Measurements from ENCODE around the gene EDARADD. TPM values are rescaled to one million over a fixed set of nuclear protein-coding genes. Genes with fewer than 3 reads are reported as not detected.

Gene EDARADD
- polyA plus RNA-seq, 1 donor (not counting 4 experiments of a cell fraction or from before 2014, with no cell fraction given): 12.3 TPM

- H3K4me1 ChIP-seq (ENCODE audit: control insufficient read depth, extremely low read depth, insufficient read depth, low read length): no peaks in the 10 kb centered on the region
- TF ChIP-seq EZH2 (IDR thresholded peaks at IDR 0.05; ENCODE audit: low read length) (no peak), CTCF (optimal IDR thresholded peaks at IDR 0.05 in 1 of 3, IDR thresholded peaks at IDR 0.05 in 1 of 3, conservative IDR thresholded peaks at IDR 0.05 in 1 of 3; ENCODE audit: extremely low read depth in 1 of 3, insufficient read depth in 2 of 3, low read length in 3 of 3) (no peak)
- H3K27me3 ChIP-seq (ENCODE audit: control insufficient read depth, extremely low read depth, insufficient read depth, low read length): no peaks in the 10 kb centered on the region
- no peak overlapping the region for H3K4me3 ChIP-seq (ENCODE audit: control insufficient read depth in 2 of 3, extremely low read depth in 1 of 3, insufficient read depth in 2 of 3, low read depth in 1 of 3, low read length in 3 of 3)
- H2AFZ ChIP-seq (ENCODE audit: control insufficient read depth, low read length): no peak overlapping the region
- FAIRE-seq: no peak
- H4K20me1 ChIP-seq (ENCODE audit: control insufficient read depth, extremely low read depth, insufficient read depth, low read length): no peaks in the 10 kb centered on the region
- dilution Hi-C loops (cut with MboI; ENCODE audit: extremely low pct_ligation_motif_present, low sequenced_read_pairs): loop anchor here (10.0 kb wide), 1 partner anchor 363 kb away; no protein-coding TSS in a partner anchor
- no peak overlapping the region for H3K27ac ChIP-seq (ENCODE audit: control insufficient read depth, insufficient read depth, low read length)
- H3K36me3 ChIP-seq (ENCODE audit: control insufficient read depth in 2 of 2, extremely low read depth in 1 of 2, insufficient read depth in 2 of 2, low read length in 2 of 2): no peaks in the 10 kb centered on the region
- H3K4me2 ChIP-seq (ENCODE audit: control insufficient read depth, extremely low read depth, insufficient read depth, low read depth, low read length): no peak overlapping the region
- no peak for DNase-seq (ENCODE audit: low read depth, low spot score)
- H3K9ac ChIP-seq (ENCODE audit: control insufficient read depth, extremely low read depth, insufficient read depth, low read length): no peak overlapping the region
- H3K9me1 ChIP-seq (ENCODE audit: control insufficient read depth, extremely low read depth, insufficient read depth, low read length): no peaks in the 10 kb centered on the region
- H3K79me2 ChIP-seq (ENCODE audit: control insufficient read depth, insufficient read depth, low read length): no peaks in the 10 kb centered on the region
- no peaks in the 10 kb centered on the region for H3K9me3 ChIP-seq (ENCODE audit: control insufficient read depth, low read depth, low read length)
Observed at GRCh38 chr1:236497908-236498307, 103.8 kb downstream of the EDARADD start.

GRCh38 chr1:236501093-236501492 lies 107.0 kb downstream of the EDARADD start:
- DNase-seq (ENCODE audit: low read depth, low spot score) (no peak), FAIRE-seq (no peak)
- dilution Hi-C loops (cut with MboI; ENCODE audit: extremely low pct_ligation_motif_present, low sequenced_read_pairs): no loop called here
- no peaks in the 10 kb centered on the region for H4K20me1 ChIP-seq (ENCODE audit: control insufficient read depth, extremely low read depth, insufficient read depth, low read length)
- H3K9me3 ChIP-seq (ENCODE audit: control insufficient read depth, low read depth, low read length): no peaks in the 10 kb centered on the region
- no peaks in the 10 kb centered on the region for H3K27me3 ChIP-seq (ENCODE audit: control insufficient read depth, extremely low read depth, insufficient read depth, low read length)
- no peak overlapping the region for H3K27ac ChIP-seq (ENCODE audit: control insufficient read depth, insufficient read depth, low read length)
- no peaks in the 10 kb centered on the region for H3K9me1 ChIP-seq (ENCODE audit: control insufficient read depth, extremely low read depth, insufficient read depth, low read length)
- peaks cover 4% of the 10 kb centered on the region for H3K4me1 ChIP-seq (ENCODE audit: control insufficient read depth, extremely low read depth, insufficient read depth, low read length)
- H3K36me3 ChIP-seq (ENCODE audit: control insufficient read depth in 2 of 2, extremely low read depth in 1 of 2, insufficient read depth in 2 of 2, low read length in 2 of 2): no peaks in the 10 kb centered on the region
- no peak overlapping the region for H2AFZ ChIP-seq (ENCODE audit: control insufficient read depth, low read length)
- H3K4me3 ChIP-seq (ENCODE audit: control insufficient read depth in 2 of 3, extremely low read depth in 1 of 3, insufficient read depth in 2 of 3, low read depth in 1 of 3, low read length in 3 of 3): no peak overlapping the region
- no peak overlapping the region for H3K9ac ChIP-seq (ENCODE audit: control insufficient read depth, extremely low read depth, insufficient read depth, low read length)
- no peaks in the 10 kb centered on the region for H3K79me2 ChIP-seq (ENCODE audit: control insufficient read depth, insufficient read depth, low read length)
- TF ChIP-seq EZH2 (IDR thresholded peaks at IDR 0.05; ENCODE audit: low read length): no peak
- no peak for TF ChIP-seq CTCF (optimal IDR thresholded peaks at IDR 0.05 in 1 of 3, IDR thresholded peaks at IDR 0.05 in 1 of 3, conservative IDR thresholded peaks at IDR 0.05 in 1 of 3; ENCODE audit: extremely low read depth in 1 of 3, insufficient read depth in 2 of 3, low read length in 3 of 3)
- no peak overlapping the region for H3K4me2 ChIP-seq (ENCODE audit: control insufficient read depth, extremely low read depth, insufficient read depth, low read depth, low read length)

Measured in keratinocyte (primary cell).